Measurements from ENCODE around the gene GNPNAT1.

DNA sequence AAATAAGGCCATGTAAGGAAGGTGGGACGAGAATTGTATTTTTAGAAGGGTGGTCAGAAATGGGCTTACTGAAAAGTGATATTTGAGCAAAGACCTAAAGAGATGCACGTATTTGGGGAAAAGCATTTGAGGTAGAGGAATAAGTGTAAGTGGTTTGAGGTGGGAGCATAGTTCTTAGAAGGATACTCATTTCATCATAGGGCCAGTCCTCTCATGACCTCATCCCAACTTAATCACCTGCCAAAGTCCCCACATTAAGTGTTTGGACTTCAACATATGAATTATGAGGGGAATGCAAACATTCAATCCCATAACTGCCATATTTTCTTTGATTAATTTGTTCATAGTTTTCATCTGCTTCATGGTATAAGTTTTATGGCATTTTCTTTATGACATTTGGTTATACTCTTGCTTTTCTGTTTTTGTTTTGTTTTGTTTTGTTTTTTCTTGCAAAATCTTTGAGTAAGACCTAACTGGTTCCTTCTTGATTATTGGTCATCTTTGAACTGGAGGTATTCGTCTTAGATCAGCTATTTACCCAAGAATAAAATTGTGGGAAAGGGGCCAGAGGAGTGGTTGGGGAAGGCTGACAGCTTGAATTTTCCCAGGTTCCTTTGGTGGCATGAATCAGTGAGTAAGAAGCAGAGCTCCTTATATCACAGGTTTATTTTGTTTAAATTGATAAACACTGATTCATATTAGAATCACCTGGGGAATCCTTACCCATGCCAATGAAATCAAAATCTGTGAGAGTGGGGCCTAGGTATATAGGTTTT lies 24.2 kb downstream of the GNPNAT1 start:
- TF ChIP-seq, protein P1, sequence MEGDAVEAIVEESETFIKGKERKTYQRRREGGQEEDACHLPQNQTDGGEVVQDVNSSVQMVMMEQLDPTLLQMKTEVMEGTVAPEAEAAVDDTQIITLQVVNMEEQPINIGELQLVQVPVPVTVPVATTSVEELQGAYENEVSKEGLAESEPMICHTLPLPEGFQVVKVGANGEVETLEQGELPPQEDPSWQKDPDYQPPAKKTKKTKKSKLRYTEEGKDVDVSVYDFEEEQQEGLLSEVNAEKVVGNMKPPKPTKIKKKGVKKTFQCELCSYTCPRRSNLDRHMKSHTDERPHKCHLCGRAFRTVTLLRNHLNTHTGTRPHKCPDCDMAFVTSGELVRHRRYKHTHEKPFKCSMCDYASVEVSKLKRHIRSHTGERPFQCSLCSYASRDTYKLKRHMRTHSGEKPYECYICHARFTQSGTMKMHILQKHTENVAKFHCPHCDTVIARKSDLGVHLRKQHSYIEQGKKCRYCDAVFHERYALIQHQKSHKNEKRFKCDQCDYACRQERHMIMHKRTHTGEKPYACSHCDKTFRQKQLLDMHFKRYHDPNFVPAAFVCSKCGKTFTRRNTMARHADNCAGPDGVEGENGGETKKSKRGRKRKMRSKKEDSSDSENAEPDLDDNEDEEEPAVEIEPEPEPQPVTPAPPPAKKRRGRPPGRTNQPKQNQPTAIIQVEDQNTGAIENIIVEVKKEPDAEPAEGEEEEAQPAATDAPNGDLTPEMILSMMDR (IDR thresholded peaks at IDR 0.05; ENCODE audit: poor library complexity, severe bottlenecking), result no peak
- no peak for TF ChIP-seq EZH2 (IDR thresholded peaks at IDR 0.05; ENCODE audit: borderline replicate concordance, insufficient read depth, low read length, poor library complexity, severe bottlenecking)
- TF ChIP-seq POLR2AphosphoS5 (IDR thresholded peaks at IDR 0.05), result no peak
- no peak for TF ChIP-seq SMC3 (conservative IDR thresholded peaks at IDR 0.05; ENCODE audit: poor library complexity)
- TF ChIP-seq RAD21 (conservative IDR thresholded peaks at IDR 0.05), result no peak
- TF ChIP-seq MXI1 (conservative IDR thresholded peaks at IDR 0.05; ENCODE audit: poor library complexity, severe bottlenecking), result no peak
- no peak for TF ChIP-seq TAF1 (IDR thresholded peaks at IDR 0.05; ENCODE audit: low read depth)

Measured in neural cell (in vitro differentiated cells).